GM08714 (cell line): ENCODE measurements around the gene RUNX1.

Experiments used
- H3K4me3 ChIP-seq: fragments of 200-500 bp; sonication (Bioruptor generic); 2 replicates; pipeline ENCODE4 v1.5.1; 2014; ENCODE audit warnings: mild to moderate bottlenecking, low read length, inconsistent platforms
- ZNF274 ChIP-seq: IDR thresholded peaks from 2 replicates; pipeline ENCODE4 v1.6.1; 2012; ENCODE audit warnings: mild to moderate bottlenecking, low read depth, low read length

RUNX1 gene

GRCh38 chr21:34912022-34912945 lies 136.8 kb downstream of the RUNX1 start:
- H3K4me3 ChIP-seq, result no peak overlapping the region
- no peak for TF ChIP-seq ZNF274

- H3K4me3 ChIP-seq, result no peak overlapping the region
- TF ChIP-seq ZNF274, result no peak
Measured at GRCh38 chr21:34911360-34911759, 137.7 kb downstream of the RUNX1 start.

- H3K4me3 ChIP-seq, result no peak overlapping the region
- TF ChIP-seq ZNF274, result no peak
Measured at GRCh38 chr21:34910396-34910795, 138.7 kb downstream of the RUNX1 start.

GRCh38 chr21:34909492-34910292 lies 139.4 kb downstream of the RUNX1 start:
- H3K4me3 ChIP-seq, result no peak overlapping the region
- TF ChIP-seq ZNF274, result no peak

GRCh38 chr21:34908419-34909055 lies 140.6 kb downstream of the RUNX1 start:
- no peak overlapping the region for H3K4me3 ChIP-seq
- TF ChIP-seq ZNF274, result no peak

DNA sequence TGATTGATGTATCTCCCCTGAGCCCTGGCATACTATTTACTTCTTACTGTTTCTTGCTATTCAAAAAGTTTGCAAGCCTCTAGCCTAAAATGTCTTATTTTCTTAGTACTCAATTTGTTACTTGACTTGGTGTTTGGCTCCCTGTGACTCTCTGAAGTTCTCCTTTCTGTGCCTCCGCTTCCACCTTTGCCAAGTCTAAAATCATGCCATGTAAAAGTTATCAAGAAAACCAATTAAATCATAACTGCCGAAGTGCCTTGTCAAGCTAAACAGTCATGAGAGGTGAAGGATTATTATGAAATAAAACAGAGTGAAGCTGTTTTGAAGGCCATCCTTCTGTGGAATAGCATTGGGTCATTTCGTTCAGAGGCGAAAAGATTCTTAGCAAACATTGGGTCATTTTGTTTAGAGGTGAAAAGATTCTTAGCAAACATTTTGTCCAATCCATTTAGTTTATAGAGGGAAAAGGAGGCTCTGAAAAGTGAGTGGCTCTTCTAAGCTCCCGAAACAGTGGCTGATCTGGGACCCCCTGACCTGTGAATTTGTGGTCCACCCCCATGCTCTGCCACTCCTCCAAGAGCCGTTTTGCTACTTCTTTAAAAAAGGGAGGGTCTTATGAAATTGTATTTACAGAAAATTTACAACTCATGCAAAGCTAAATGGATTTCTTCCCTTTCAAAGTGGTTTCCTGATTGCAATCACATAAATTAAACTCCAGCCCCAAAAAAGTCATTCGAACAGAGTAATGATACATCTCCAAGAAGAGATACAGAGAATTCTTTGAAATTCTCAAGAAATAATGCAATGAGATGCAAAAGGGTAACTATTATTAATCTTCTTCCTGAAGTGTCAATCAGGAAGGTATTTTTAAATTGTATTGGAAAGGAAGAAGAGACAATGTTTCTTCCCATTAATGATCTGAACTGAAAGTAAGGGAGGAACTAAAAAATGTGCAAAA lies 141.4 kb downstream of the RUNX1 start:
- no peak for TF ChIP-seq ZNF274
- H3K4me3 ChIP-seq, result no peak overlapping the region

GRCh38 chr21:34906401-34906800 lies 142.7 kb downstream of the RUNX1 start:
- H3K4me3 ChIP-seq, result no peak overlapping the region
- no peak for TF ChIP-seq ZNF274

GRCh38 chr21:34905218-34905537 lies 143.9 kb downstream of the RUNX1 start:
- no peak for TF ChIP-seq ZNF274
- H3K4me3 ChIP-seq, result no peak overlapping the region

DNA sequence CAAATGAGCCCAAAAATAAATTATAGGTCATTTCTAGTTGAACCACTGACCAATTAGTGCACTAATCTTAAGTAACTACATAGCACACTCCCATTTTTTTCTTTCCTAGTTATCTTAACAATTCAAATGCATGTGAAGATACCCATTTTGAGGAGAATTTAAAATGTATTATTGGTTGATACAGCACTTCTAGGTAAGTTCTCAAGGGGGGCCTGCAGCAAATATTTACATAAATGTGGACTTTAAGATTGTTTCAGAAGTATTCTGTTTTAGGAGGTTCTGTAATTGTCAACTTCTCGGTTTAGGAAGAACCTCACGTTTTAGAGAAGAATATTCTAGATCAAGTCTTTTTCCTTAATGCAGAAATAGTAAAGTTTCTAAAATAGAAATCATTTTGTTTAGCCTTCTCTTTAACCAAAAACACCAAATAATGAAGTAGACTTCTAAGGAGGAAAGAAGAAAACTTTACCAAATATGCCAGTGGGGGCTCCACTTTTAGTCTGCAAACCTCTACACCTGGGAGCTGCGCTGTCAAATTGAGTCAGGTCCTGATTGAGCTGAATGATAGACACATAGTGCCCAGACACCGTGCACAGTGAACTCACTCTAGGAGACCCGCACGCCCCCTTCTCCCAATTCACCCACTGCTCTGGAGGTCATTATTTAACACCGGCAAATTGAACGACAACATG lies 144.4 kb downstream of the RUNX1 start:
- no peak for TF ChIP-seq ZNF274

GRCh38 chr21:34900376-34900775 lies 148.7 kb downstream of the RUNX1 start:
- no peak for TF ChIP-seq ZNF274
- H3K4me3 ChIP-seq, result no peak overlapping the region

More for the DNA sequence above, 144.4 kb downstream of the RUNX1 start:
- no peak overlapping the region for H3K4me3 ChIP-seq

- no peak for TF ChIP-seq ZNF274
- no peak overlapping the region for H3K4me3 ChIP-seq
Measured at GRCh38 chr21:34899760-34900159, 149.3 kb downstream of the RUNX1 start.

GRCh38 chr21:34899302-34899701 lies 149.8 kb downstream of the RUNX1 start:
- no peak for TF ChIP-seq ZNF274
- H3K4me3 ChIP-seq, result no peak overlapping the region

- TF ChIP-seq ZNF274, result no peak
Measured at GRCh38 chr21:34897828-34898227, 151.3 kb downstream of the RUNX1 start.

More at GRCh38 chr21:34897828-34898227, 151.3 kb downstream of the RUNX1 start:
- H3K4me3 ChIP-seq, result no peak overlapping the region
